Measurements from ENCODE around the gene EPB41L2.

EPB41L2 gene

DNA sequence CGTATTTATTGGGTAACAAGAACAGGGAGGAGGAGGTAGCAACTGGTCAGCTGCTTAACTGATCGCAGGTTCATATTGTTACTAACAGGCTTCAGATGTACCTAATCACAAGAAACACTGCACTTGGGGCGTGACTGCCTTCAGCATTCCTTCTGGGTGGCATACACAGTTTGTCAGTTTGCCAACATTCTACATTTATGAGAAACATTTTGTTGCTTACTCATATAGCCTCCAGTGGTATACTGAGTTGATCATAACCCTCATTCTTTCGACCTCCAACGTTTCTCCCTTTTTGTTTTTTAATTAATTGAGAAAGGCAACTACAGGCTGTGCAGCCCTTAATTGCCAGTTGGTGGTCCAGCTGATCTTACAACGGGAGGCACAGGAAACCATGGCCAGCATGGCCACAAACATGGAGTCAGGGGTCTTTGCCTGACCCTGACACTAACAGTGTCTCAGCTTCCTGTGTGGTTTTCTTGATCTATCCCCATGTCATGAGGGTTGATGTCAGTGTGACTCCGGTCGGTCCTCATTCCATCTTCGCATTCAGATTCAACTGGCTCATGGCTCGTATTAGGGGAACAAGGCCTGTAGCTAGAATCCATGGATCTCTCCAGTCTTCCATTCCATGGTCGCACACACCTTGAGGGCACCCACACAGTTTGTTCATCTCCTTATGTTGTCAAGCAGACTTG is 9.4 kb downstream of the EPB41L2 start:
- Histone ChIP-seq H3K4me3 (ENCODE audit: low read depth, low read length) (no peak overlapping the region), H3K27me3 (no peaks in the 10 kb centered on the region; the same call in 1 of the 2 replicates), H3K9me3 (no peaks in the 10 kb centered on the region), H3K4me1 (no peaks in the 10 kb centered on the region), H3K36me3 (no peaks in the 10 kb centered on the region)
- TF ChIP-seq, protein P1, sequence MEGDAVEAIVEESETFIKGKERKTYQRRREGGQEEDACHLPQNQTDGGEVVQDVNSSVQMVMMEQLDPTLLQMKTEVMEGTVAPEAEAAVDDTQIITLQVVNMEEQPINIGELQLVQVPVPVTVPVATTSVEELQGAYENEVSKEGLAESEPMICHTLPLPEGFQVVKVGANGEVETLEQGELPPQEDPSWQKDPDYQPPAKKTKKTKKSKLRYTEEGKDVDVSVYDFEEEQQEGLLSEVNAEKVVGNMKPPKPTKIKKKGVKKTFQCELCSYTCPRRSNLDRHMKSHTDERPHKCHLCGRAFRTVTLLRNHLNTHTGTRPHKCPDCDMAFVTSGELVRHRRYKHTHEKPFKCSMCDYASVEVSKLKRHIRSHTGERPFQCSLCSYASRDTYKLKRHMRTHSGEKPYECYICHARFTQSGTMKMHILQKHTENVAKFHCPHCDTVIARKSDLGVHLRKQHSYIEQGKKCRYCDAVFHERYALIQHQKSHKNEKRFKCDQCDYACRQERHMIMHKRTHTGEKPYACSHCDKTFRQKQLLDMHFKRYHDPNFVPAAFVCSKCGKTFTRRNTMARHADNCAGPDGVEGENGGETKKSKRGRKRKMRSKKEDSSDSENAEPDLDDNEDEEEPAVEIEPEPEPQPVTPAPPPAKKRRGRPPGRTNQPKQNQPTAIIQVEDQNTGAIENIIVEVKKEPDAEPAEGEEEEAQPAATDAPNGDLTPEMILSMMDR (IDR thresholded peaks at IDR 0.05; ENCODE audit: low read depth, low read length) = no peak
- no peak for DNase-seq

GRCh38 chr6:131052181-131052580 is 10.9 kb downstream of the EPB41L2 start:
- Histone ChIP-seq H3K4me3 (ENCODE audit: low read depth, low read length) (no peak overlapping the region), H3K27me3 (no peaks in the 10 kb centered on the region), H3K36me3 (no peaks in the 10 kb centered on the region), H3K4me1 (no peaks in the 10 kb centered on the region), H3K9me3 (no peaks in the 10 kb centered on the region)
- TF ChIP-seq, protein P1 (IDR thresholded peaks at IDR 0.05; ENCODE audit: low read depth, low read length) = no peak
- no peak for DNase-seq

GRCh38 chr6:131051341-131051740 is 11.7 kb downstream of the EPB41L2 start:
- Histone ChIP-seq H3K27me3 (no peaks in the 10 kb centered on the region), H3K4me3 (ENCODE audit: low read depth, low read length) (no peak overlapping the region), H3K9me3 (no peaks in the 10 kb centered on the region), H3K4me1 (no peaks in the 10 kb centered on the region), H3K36me3 (no peaks in the 10 kb centered on the region)
- TF ChIP-seq, protein P1 (IDR thresholded peaks at IDR 0.05; ENCODE audit: low read depth, low read length) = no peak
- no peak for DNase-seq

DNA sequence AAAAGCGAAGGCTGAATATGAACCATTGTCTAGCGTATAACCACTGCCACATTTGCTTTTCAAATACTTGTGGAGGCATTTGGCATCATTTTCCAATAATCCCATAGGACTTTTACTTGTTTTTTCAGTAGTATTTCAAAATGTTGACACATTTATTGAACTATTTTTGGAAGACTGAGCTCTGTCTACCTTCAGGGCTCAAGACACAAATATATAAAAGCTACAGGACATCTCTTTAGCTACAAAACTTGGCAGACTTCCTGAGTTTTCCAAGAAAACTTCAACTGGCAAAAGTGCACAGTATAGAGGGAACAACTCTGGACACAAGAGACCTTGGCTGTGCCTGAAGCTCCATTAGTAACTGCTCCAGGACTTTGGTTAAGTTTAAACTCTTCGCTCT is 13.4 kb downstream of the EPB41L2 start:
- H3K4me1 ChIP-seq = no peaks in the 10 kb centered on the region
- H3K27me3 ChIP-seq = no peaks in the 10 kb centered on the region
- no peak overlapping the region for H3K4me3 ChIP-seq (ENCODE audit: low read depth, low read length)
- TF ChIP-seq, protein P1 (IDR thresholded peaks at IDR 0.05; ENCODE audit: low read depth, low read length) = no peak
- no peaks in the 10 kb centered on the region for H3K9me3 ChIP-seq
- no peak for DNase-seq
- H3K36me3 ChIP-seq = no peaks in the 10 kb centered on the region

GRCh38 chr6:131048933-131049515 is 14.0 kb downstream of the EPB41L2 start:
- H3K9me3 ChIP-seq = no peaks in the 10 kb centered on the region
- no peak for DNase-seq
- no peak overlapping the region for H3K4me3 ChIP-seq (ENCODE audit: low read depth, low read length)
- no peaks in the 10 kb centered on the region for H3K4me1 ChIP-seq
- no peaks in the 10 kb centered on the region for H3K27me3 ChIP-seq
- TF ChIP-seq, protein P1 (IDR thresholded peaks at IDR 0.05; ENCODE audit: low read depth, low read length) = no peak
- no peaks in the 10 kb centered on the region for H3K36me3 ChIP-seq

DNA sequence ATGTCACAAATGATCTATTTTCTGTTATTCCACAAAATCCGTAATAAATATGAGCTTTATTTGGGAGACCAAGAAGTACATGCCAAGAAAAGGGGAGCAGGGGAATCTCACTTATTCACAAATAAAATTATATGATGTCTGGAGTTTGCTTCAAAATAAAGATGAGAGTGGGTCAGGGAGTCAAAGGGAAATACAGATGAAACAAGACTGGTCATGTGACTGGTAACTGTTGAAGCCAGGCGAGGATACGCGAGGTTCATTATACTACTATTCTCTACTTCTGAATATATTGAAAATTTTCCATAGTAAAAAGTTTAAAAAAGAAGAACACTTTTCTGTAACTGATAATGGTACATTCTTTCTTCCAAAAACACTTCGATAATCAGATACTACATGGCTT is 14.6 kb downstream of the EPB41L2 start:
- Histone ChIP-seq H3K9me3 (no peaks in the 10 kb centered on the region), H3K4me3 (ENCODE audit: low read depth, low read length) (no peak overlapping the region), H3K27me3 (no peaks in the 10 kb centered on the region), H3K4me1 (no peaks in the 10 kb centered on the region), H3K36me3 (no peaks in the 10 kb centered on the region)
- DNase-seq = no peak
- TF ChIP-seq, protein P1 (IDR thresholded peaks at IDR 0.05; ENCODE audit: low read depth, low read length) = no peak

Measured in BE2C (cell line).